AG04449 (cell line): Measurements from ENCODE around the gene PDE11A.
A peak's percentile ranks its signal among the peaks of the same experiment; 100 is the strongest.

Source experiments
- CTCF ChIA-PET: fragments of 350-600 bp; formaldehyde crosslinking; extraction: SDS; loops from one replicate; lab custom pipeline; 2021; ENCODE audit warnings: antibody characterized with exemption; lab: Yijun Ruan, JAX
- POLR2A ChIA-PET: fragments of 400-600, 350-600 bp; formaldehyde crosslinking; extraction: SDS; loops from one replicate; lab custom pipeline; 2020; ENCODE audit warnings: antibody characterized with exemption, inconsistent platforms; lab: Yijun Ruan, JAX
- DNase-seq: peaks from one replicate; pipeline ENCODE4 v3.0.0-alpha.2; 2010; ENCODE audit warnings: low read depth, low spot score
- H3K4me3 ChIP-seq: 2 replicates; pipeline ENCODE4 v1.5.1; 2011; ENCODE audit warnings: low read depth, mild to moderate bottlenecking, control low read depth, low read length
- TF ChIP-seq, protein P1 (sequence below): IDR thresholded peaks from one replicate; pipeline ENCODE4 v1.5.1; 2011; ENCODE audit warnings: mild to moderate bottlenecking, moderate library complexity, low read length, control low read depth, inconsistent platforms; ENCODE audit not compliant: insufficient read depth; ENCODE audit errors: missing control alignments

The PDE11A gene

DNA sequence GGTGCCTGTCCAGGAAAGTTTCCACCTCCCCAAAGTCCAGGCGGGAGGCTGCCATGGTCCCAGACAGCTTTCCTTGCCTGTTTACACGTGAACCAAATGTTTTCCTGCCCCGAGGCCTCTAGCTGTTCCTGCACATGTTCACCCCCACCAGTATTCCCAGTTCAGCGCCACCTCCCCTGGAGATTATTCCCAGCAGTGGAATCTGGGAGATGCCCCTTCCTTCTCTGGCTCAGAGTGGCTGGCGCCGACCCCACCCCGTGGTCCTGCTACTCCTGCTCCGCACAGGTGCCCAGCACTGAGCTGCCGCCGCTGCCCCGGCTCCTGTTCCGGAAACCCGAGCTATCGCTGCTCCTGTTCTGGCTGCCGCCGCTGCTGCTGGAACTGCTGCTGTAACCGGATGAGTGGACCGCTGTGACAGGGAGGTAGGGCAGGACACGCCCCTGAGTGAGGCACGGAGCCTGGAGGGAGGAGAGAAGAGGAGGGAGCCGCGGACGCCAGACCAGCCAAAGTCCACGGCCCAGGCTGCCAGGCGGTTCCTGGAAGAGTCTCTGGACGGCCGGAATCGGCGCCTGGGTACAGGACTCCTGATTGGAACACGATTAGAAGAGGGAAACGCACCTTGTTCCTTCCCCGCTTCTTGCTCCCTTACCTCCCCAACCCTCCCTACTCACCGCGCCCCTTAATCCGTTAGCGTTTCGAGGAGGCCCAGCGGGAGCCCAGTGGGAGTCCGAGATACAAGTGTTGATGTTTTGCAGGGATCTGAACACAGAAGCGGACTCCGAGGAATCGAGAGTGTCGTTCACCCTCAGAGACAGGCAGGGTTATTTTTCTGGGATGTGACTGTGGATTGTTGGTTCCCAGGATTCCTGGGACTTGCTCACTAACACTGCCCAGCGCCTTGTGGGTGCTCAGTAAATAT lies at the start of gene PDE11A:
Gene PDE11A (minus strand): TSS at position 395 of the 919 bp plus-strand sequence. CDS start 340 bp downstream, at position 55.
- H3K4me3 ChIP-seq, result peak within 1 kb of the TSS; percentile 59
- ChIA-PET POLR2A (no interaction called here), CTCF (interaction anchor here (0.6 to 8.5 kb wide), 6 partner anchors 9 to 92 kb away, joined by 3 to 46 read pairs (median 3); partner anchors contain the start of gene RBM45)
- DNase-seq, result peak; percentile 17
- TF ChIP-seq, protein P1, sequence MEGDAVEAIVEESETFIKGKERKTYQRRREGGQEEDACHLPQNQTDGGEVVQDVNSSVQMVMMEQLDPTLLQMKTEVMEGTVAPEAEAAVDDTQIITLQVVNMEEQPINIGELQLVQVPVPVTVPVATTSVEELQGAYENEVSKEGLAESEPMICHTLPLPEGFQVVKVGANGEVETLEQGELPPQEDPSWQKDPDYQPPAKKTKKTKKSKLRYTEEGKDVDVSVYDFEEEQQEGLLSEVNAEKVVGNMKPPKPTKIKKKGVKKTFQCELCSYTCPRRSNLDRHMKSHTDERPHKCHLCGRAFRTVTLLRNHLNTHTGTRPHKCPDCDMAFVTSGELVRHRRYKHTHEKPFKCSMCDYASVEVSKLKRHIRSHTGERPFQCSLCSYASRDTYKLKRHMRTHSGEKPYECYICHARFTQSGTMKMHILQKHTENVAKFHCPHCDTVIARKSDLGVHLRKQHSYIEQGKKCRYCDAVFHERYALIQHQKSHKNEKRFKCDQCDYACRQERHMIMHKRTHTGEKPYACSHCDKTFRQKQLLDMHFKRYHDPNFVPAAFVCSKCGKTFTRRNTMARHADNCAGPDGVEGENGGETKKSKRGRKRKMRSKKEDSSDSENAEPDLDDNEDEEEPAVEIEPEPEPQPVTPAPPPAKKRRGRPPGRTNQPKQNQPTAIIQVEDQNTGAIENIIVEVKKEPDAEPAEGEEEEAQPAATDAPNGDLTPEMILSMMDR, result no peak

- TF ChIP-seq, protein P1, result no peak
- CTCF ChIA-PET, result interaction anchor here (1.1 to 12.3 kb wide), 4 partner anchors 7 to 297 kb away, joined by 4 to 282 read pairs (median 42); partner anchors contain the start of gene RBM45
- no peak for DNase-seq
- no peak overlapping the region for H3K4me3 ChIP-seq
- POLR2A ChIA-PET, result no interaction called here
Observed at GRCh38 chr2:178119179-178119922, 46.8 kb upstream of the PDE11A start.

- CTCF ChIA-PET, result interaction anchor here (1.0 to 12.3 kb wide), 3 partner anchors 13 to 299 kb away, joined by 3 to 282 read pairs (median 72); no protein-coding TSS in a partner anchor
Observed at GRCh38 chr2:178117725-178118124, 45.1 kb upstream of the PDE11A start.

GRCh38 chr2:178115271-178115670 lies 42.7 kb upstream of the PDE11A start:
- POLR2A ChIA-PET, result no interaction called here
- CTCF ChIA-PET, result interaction anchor here (0.7 to 12.3 kb wide), 6 partner anchors 9 to 301 kb away, joined by 3 to 282 read pairs (median 77); no protein-coding TSS in a partner anchor
- DNase-seq, result no peak
- TF ChIP-seq, protein P1, result no peak
- no peak overlapping the region for H3K4me3 ChIP-seq

More at GRCh38 chr2:178117725-178118124, 45.1 kb upstream of the PDE11A start:
- no peak for DNase-seq
- POLR2A ChIA-PET, result no interaction called here
- TF ChIP-seq, protein P1, result no peak
- H3K4me3 ChIP-seq, result no peak overlapping the region

GRCh38 chr2:178114462-178114861 lies 41.9 kb upstream of the PDE11A start:
- TF ChIP-seq, protein P1, result no peak
- CTCF ChIA-PET, result interaction anchor here (1.1 to 12.3 kb wide), 7 partner anchors 10 to 302 kb away, joined by 3 to 282 read pairs (median 63); no protein-coding TSS in a partner anchor
- POLR2A ChIA-PET, result no interaction called here
- no peak overlapping the region for H3K4me3 ChIP-seq
- DNase-seq, result no peak
